HepG2 (cell line): Measurements from ENCODE around the gene ADRA1B.

Experiments used
- CHD4 ChIP-seq: fragments of 200-600 bp; sonication (generic); IDR thresholded peaks from 2 replicates; pipeline ENCODE4 v1.7.0; 2017; ENCODE audit warnings: mild to moderate bottlenecking, low read length, borderline replicate concordance
- DPF2 ChIP-seq: sonication (generic); formaldehyde crosslinking; IDR thresholded peaks from 2 replicates; pipeline ENCODE4 v1.4.0; 2020; ENCODE audit warnings: mild to moderate bottlenecking, low read depth, missing genetic modification reagents, borderline replicate concordance
- PTBP1 ChIP-seq: fragments of 200-400 bp; formaldehyde crosslinking; IDR thresholded peaks from 2 replicates; pipeline ENCODE4 v1.6.1; 2018; ENCODE audit warnings: low read length, low read depth; ENCODE audit not compliant: poor library complexity, severe bottlenecking
- SNRNP70 ChIP-seq: fragments of 200-400 bp; formaldehyde crosslinking; IDR thresholded peaks from 2 replicates; pipeline ENCODE4 v1.6.1; 2017; ENCODE audit warnings: mild to moderate bottlenecking, low read depth, low read length, moderate library complexity
- ZNF230 ChIP-seq: sonication (generic); formaldehyde crosslinking; IDR thresholded peaks from 2 replicates; pipeline ENCODE4 v1.4.0; 2020; ENCODE audit warnings: mild to moderate bottlenecking, missing genetic modification reagents

GRCh38 chr5:159956074-159956473 lies 39.8 kb downstream of the ADRA1B start:
- TF ChIP-seq SNRNP70 (no peak), CHD4 (no peak), PTBP1 (no peak), ZNF230 (CRISPR knock-in tag) (no peak), DPF2 (CRISPR knock-in tag) (no peak)
